Hepatocyte (in vitro differentiated cells): ENCODE measurements around the gene FN3K. TPM values are rescaled to one million over a fixed set of nuclear protein-coding genes. Genes with fewer than 3 reads are reported as not detected.
A peak's percentile ranks its signal among the peaks of the same experiment; 100 is the strongest.

Experiments used
- DNase-seq: peaks from one replicate; pipeline ENCODE4 v3.0.0-alpha.2; 2016; ENCODE audit warnings: low spot score
- H2AFZ ChIP-seq: fragments of 200-600 bp; sonication (generic); 2 replicates; pipeline ENCODE4 v1.6.0; 2016; ENCODE audit warnings: antibody characterized with exemption, mild to moderate bottlenecking
- H3K27ac ChIP-seq: fragments of 200-600 bp; sonication (generic); 2 replicates; pipeline ENCODE4 v1.5.1; 2016; ENCODE audit warnings: mild to moderate bottlenecking
- H3K27me3 ChIP-seq: fragments of 200-600 bp; sonication (generic); 2 replicates; pipeline ENCODE4 v1.6.1; 2016
- H3K36me3 ChIP-seq: fragments of 200-600 bp; sonication (generic); replicated peaks from 2 replicates; pipeline ENCODE4 v1.5.1; 2016; ENCODE audit warnings: low read depth; ENCODE audit not compliant: insufficient read depth
- H3K4me1 ChIP-seq: fragments of 200-600 bp; sonication (generic); 2 replicates; pipeline ENCODE4 v1.5.1; 2016; ENCODE audit warnings: mild to moderate bottlenecking, moderate library complexity; ENCODE audit not compliant: insufficient read depth
- H3K4me2 ChIP-seq: fragments of 200-600 bp; sonication (generic); 2 replicates; pipeline ENCODE4 v1.6.0; 2016
- H3K4me3 ChIP-seq: fragments of 200-600 bp; sonication (generic); 2 replicates; pipeline ENCODE4 v1.5.1; 2016; ENCODE audit warnings: mild to moderate bottlenecking
- H3K79me2 ChIP-seq: fragments of 200-600 bp; sonication (generic); 2 replicates; pipeline ENCODE4 v1.6.0; 2017; ENCODE audit warnings: mild to moderate bottlenecking
- H3K9me2 ChIP-seq: fragments of 200-600 bp; sonication (generic); replicated peaks from 2 replicates; pipeline ENCODE4 v1.6.0; 2017; ENCODE audit warnings: mild to moderate bottlenecking; ENCODE audit not compliant: insufficient read depth
- H3K9me3 ChIP-seq: fragments of 200-600 bp; sonication (generic); 2 replicates; pipeline ENCODE4 v1.5.1; 2016; ENCODE audit warnings: low read depth, mild to moderate bottlenecking
- H4K20me1 ChIP-seq: fragments of 200-600 bp; sonication (generic); 2 replicates; pipeline ENCODE4 v1.6.0; 2016; ENCODE audit warnings: mild to moderate bottlenecking; ENCODE audit not compliant: insufficient read depth, poor library complexity, severe bottlenecking
- CTCF ChIP-seq: fragments of 200-600 bp; sonication (generic); IDR thresholded peaks from 2 replicates; pipeline ENCODE4 v1.5.1; 2016; ENCODE audit warnings: antibody characterized with exemption, mild to moderate bottlenecking; ENCODE audit not compliant: poor library complexity
- EZH2 ChIP-seq: fragments of 200-600 bp; sonication (generic); IDR thresholded peaks from 2 replicates; pipeline ENCODE4 v1.6.1; 2016; ENCODE audit warnings: antibody characterized with exemption, mild to moderate bottlenecking, borderline replicate concordance
- EZH2phosphoT487 ChIP-seq: fragments of 200-600 bp; sonication (generic); IDR thresholded peaks from one replicate; pipeline ENCODE4 v1.6.1; 2018; ENCODE audit warnings: antibody characterized with exemption, mild to moderate bottlenecking, low read depth, moderate library complexity; ENCODE audit not compliant: unreplicated experiment, severe bottlenecking
- WGBS: methylation state at CpG from one replicate; pipeline ENCODE4 v1.1.6; 2016; ENCODE audit warnings: low lambda C conversion rate; ENCODE audit errors: missing lambda C conversion rate; 5-methylcytosine and 5-hydroxymethylcytosine counted together
- polyA plus RNA-seq: library from polyadenylated mRNA; unstranded; fragments of >200 nt; fragmentation: Nextera tagmentation; extraction: Ambion mirVana; gene quantifications from 2 replicates; pipeline ENCODE4 v1.2.1, GENCODE V29; 2016
- total RNA-seq: library from RNA; depleted of rRNA; stranded (reverse); fragments of >200 nt; gene quantifications from 2 replicates; pipeline ENCODE4 v1.2.3, GENCODE V29; 2014

FN3K gene
- total RNA-seq (4.0 and 17.3 TPM in 2 replicates), polyA plus RNA-seq (12.8 and 13.7 TPM in 2 replicates)

GRCh38 chr17:82734987-82735866 is at the start of gene FN3K:
Gene FN3K (plus strand): TSS chr17:82735615. CDS start chr17:82735637, 22 bp downstream.
- H3K4me1 ChIP-seq: peaks cover 5% of the 10 kb centered on the region
- H3K79me2 ChIP-seq: peaks cover 18% of the 10 kb centered on the region
- H4K20me1 ChIP-seq: no peaks in the 10 kb centered on the region
- H3K4me3 ChIP-seq: peak within 1 kb of the TSS; percentile 68
- WGBS: 8% methylated on average over 71 of the region's 101 CpGs
- H3K36me3 ChIP-seq: no peaks in the 10 kb centered on the region
- H3K27me3 ChIP-seq: no peaks in the 10 kb centered on the region
- H3K9me2 ChIP-seq: no peaks in the 10 kb centered on the region
- peak within 1 kb of the TSS; percentile 80 for H3K4me2 ChIP-seq
- H2AFZ ChIP-seq: peak within 1 kb of the TSS; percentile 69
- H3K27ac ChIP-seq: peak within 1 kb of the TSS; percentile 74
- DNase-seq: peak; percentile 81
- no peak for TF ChIP-seq CTCF
- no peaks in the 10 kb centered on the region for H3K9me3 ChIP-seq

- DNase-seq: no peak
- no peak overlapping the region for H3K4me3 ChIP-seq
- no peaks in the 10 kb centered on the region for H3K9me2 ChIP-seq
- 96% methylated on average over 19 of the region's 19 CpGs for WGBS
- H3K36me3 ChIP-seq: no peaks in the 10 kb centered on the region
- peaks cover 6% of the 10 kb centered on the region for H3K4me1 ChIP-seq
- H3K9me3 ChIP-seq: no peaks in the 10 kb centered on the region
- no peak overlapping the region for H3K27ac ChIP-seq
- no peak overlapping the region for H2AFZ ChIP-seq
- H3K79me2 ChIP-seq: no peaks in the 10 kb centered on the region
- no peak overlapping the region for H3K4me2 ChIP-seq
- no peaks in the 10 kb centered on the region for H3K27me3 ChIP-seq
- no peaks in the 10 kb centered on the region for H4K20me1 ChIP-seq
- TF ChIP-seq EZH2: no peak
- no peak for TF ChIP-seq CTCF
- TF ChIP-seq EZH2phosphoT487: no peak
These were observed 48.8 kb upstream of the FN3K start for GRCh38 chr17:82686366-82687324.

GRCh38 chr17:82687375-82687861 is 48.0 kb upstream of the FN3K start:
- no peak for DNase-seq
- no peak overlapping the region for H2AFZ ChIP-seq

More at GRCh38 chr17:82687375-82687861, 48.0 kb upstream of the FN3K start:
- Histone ChIP-seq H4K20me1 (no peaks in the 10 kb centered on the region), H3K27me3 (no peaks in the 10 kb centered on the region), H3K36me3 (no peaks in the 10 kb centered on the region), H3K4me2 (no peak overlapping the region), H3K4me3 (no peak overlapping the region), H3K79me2 (peaks cover 1% of the 10 kb centered on the region), H3K27ac (no peak overlapping the region), H3K4me1 (peaks cover 6% of the 10 kb centered on the region), H3K9me2 (no peaks in the 10 kb centered on the region), H3K9me3 (no peaks in the 10 kb centered on the region)
- WGBS: 86% methylated on average over 10 of the region's 10 CpGs
- TF ChIP-seq CTCF (no peak), EZH2 (no peak), EZH2phosphoT487 (no peak)
